HCT116 (cell line): ENCODE measurements around the gene TAPBPL.

Source experiments
- CBX3 ChIP-seq: IDR thresholded peaks from 2 replicates; pipeline ENCODE4 v1.6.1; 2012; ENCODE audit warnings: low read depth
- CTCF ChIP-seq, 3 experiments: fragments of 200-600 bp in 1 of 3; sonication (generic) in 1 of 3; IDR thresholded peaks in 2 of 3; conservative IDR thresholded peaks in 1 of 3; 2 replicates each; pipeline ENCODE4 v1.5.1; 2012 to 2017; ENCODE audit warnings: low read depth in 2 of 3, low read length in 2 of 3, antibody characterized with exemption in 1 of 3, borderline replicate concordance in 1 of 3, control low read depth in 1 of 3, mild to moderate bottlenecking in 1 of 3, mixed read lengths in 1 of 3, mixed run types in 1 of 3, moderate library complexity in 1 of 3; ENCODE audit not compliant: insufficient read depth in 1 of 3
- POLR2A ChIP-seq: IDR thresholded peaks from 2 replicates; pipeline ENCODE4 v1.7.0; 2011; ENCODE audit warnings: borderline replicate concordance; ENCODE audit not compliant: insufficient read depth, insufficient read length; ENCODE audit errors: extremely low read depth

GRCh38 chr12:6426882-6427671 lies 24.8 kb upstream of the TAPBPL start:
- TF ChIP-seq POLR2A (no peak), CTCF (IDR thresholded peaks at IDR 0.05 in 2 of 3, conservative IDR thresholded peaks at IDR 0.05 in 1 of 3; ENCODE audit: borderline replicate concordance in 1 of 3, insufficient read depth in 1 of 3, low read depth in 2 of 3, low read length in 2 of 3) (no peak), CBX3 (no peak)
